DMS 273 (cell line): ENCODE measurements around the gene HTR6.
A peak's percentile ranks its signal among the peaks of the same experiment; 100 is the strongest.

ENCODE experiments used
- DNase-seq: peaks from one replicate; lab custom pipeline; 2025; ENCODE audit not compliant: unreplicated experiment; lab: John Stamatoyannopoulos, UW

The HTR6 gene

GRCh38 chr1:19656134-19656779, 8.4 kb upstream of the HTR6 start:
- no peak for DNase-seq

DNA sequence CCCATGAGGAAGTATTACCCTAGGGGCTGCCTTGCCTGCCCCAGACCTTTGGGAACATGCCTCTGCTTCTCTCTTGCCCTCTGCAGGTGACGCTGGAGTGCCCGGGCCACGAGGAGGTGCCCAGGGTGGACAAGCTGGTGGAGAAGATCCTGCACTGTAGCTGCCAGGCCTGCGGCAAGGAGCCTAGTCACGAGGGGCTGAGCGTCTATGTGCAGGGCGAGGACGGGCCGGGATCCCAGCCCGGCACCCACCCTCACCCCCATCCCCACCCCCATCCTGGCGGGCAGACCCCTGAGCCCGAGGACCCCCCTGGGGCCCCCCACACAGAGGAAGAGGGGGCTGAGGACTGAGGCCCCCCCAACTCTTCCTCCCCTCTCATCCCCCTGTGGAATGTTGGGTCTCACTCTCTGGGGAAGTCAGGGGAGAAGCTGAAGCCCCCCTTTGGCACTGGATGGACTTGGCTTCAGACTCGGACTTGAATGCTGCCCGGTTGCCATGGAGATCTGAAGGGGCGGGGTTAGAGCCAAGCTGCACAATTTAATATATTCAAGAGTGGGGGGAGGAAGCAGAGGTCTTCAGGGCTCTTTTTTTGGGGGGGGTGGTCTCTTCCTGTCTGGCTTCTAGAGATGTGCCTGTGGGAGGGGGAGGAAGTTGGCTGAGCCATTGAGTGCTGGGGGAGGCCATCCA, 7.8 kb upstream of the HTR6 start:
- peak; percentile 49 for DNase-seq

- DNase-seq: no peak
Measured at GRCh38 chr1:19657511-19657910, 7.2 kb upstream of the HTR6 start.

GRCh38 chr1:19658186-19658585, 6.5 kb upstream of the HTR6 start:
- DNase-seq: no peak

- DNase-seq: peak; percentile 69
Measured at GRCh38 chr1:19661721-19662228, 2.9 kb upstream of the HTR6 start.

GRCh38 chr1:19662313-19662712, 2.4 kb upstream of the HTR6 start:
- no peak for DNase-seq

DNA sequence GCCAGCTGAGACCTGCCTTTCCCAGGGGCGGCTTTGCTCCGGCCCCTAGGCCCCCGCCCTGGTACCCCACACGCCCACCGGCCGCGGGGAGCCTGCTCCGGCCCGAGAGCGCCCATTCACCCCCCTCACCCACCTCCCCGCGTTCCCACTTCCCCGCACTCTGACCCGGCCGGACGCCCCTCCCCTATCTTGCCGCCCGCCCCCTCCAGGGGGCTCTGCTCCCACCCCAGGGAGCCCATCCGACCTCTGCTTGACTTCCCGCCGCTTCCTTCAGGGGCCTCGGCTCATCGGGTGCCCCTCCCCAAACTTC, 466 bp downstream of the HTR6 start:
- no peak for DNase-seq

- no peak for DNase-seq
Measured at GRCh38 chr1:19665496-19666465, 1.1 kb downstream of the HTR6 start.

DNA sequence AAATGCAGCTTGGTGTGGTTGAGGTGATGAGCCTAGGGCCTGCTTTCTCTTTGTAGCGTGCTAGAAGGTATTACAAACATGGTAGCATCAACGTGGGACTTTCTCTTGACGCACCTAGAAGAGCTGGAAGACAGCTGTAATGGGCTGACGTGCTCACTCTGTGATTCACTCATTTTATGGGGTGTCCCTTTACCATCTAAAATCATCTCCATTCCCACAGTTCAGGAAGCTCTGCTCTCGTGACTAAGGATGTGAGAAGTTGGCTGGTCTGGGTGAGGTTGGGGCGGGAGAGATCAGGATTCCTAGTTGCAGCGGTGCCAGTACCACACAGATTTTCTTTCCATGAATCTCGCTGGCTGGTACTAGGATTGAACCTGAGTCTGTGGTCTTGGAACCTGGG, 4.2 kb downstream of the HTR6 start:
- no peak for DNase-seq

DNA sequence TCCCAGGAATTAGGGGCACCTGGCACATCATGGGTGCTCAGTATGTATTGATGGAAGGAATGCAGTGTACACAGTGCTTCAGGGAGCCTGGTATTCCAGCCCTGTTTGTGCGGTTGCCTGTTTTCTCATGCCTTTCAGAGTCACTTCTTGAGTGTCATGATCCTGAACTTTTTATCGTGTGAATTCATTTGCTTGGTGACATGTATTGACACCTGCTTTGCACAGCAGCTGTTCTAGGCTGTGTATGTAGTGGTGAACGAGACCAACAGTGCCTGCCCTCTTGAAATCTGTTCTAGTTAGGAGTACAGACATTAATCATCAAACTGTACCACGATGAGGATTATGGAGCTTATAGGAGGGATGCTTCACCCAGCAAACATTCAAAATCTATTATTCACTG, 6.1 kb downstream of the HTR6 start:
- no peak for DNase-seq

GRCh38 chr1:19672237-19672636, 7.6 kb downstream of the HTR6 start:
- no peak for DNase-seq

DNA sequence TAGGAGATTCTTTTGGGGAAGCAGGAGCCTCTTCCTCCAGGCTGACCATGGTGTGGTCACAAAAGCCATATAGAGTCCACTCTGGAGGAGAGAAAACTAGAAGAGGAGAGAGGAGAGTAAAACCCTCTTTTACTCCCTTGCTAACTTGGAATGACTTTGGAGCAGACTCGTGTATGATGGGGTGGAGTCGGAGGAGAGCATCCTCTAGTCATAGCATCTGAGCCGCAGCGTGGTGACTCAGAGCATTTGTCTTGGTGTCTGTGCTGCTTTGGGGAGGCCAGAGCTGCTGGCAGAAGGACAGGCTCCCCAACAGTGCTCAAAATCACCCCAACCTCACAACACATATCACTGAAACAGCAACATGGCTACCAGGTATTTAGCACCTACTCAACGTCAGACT, 11.1 kb downstream of the HTR6 start:
- DNase-seq: no peak

DNA sequence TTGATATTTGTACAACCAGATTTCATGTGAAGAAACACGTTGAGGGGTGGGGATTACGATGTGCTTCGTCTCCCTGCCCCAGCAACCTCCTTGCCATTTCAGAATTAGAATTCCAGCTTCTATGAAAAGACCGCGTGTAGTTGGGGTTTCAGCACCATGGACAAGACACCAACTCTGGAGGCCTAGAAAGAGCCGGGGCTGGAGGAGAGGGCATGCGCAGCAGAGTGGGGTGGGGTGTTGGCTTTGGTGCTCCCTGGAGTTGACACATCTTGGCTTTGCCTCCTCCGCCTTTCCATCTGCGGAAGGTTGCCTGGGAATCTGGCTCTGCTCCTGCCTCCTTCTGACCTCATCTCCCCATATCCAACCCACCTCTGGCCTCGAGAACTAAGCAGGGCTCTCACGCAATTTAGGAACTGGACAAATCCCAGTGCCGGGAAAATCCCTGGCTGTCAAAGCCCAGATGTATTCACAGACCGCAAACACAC, 11.8 kb downstream of the HTR6 start:
- peak; percentile 34 for DNase-seq

- DNase-seq: no peak
Measured at GRCh38 chr1:19678493-19678892, 13.8 kb downstream of the HTR6 start.

- DNase-seq: no peak
Measured at GRCh38 chr1:19678931-19679453, 14.3 kb downstream of the HTR6 start.

GRCh38 chr1:19679691-19680090, 15.0 kb downstream of the HTR6 start:
- DNase-seq: no peak

- no peak for DNase-seq
Measured at GRCh38 chr1:19680644-19681043, 16.0 kb downstream of the HTR6 start.

DNA sequence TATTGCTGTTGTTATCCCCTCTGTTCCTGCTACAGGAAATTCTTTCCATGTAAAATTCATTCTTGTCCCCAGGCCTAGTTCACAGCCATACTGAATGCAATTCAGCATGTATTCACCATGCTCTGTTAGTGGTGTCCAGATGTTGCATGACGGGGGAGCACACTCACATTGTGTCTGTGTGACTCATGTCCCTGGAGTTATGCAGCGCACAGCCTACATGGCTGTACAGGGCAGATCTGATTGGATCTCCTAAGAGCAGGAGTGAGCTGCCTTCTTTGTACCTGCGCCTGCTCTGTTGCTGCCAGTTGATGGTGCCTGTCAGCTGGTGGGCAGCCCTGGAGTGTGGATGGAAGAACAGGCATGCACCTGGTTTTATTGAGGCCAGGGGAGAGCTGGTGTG, 17.6 kb downstream of the HTR6 start:
- DNase-seq: peak; percentile 44

DNA sequence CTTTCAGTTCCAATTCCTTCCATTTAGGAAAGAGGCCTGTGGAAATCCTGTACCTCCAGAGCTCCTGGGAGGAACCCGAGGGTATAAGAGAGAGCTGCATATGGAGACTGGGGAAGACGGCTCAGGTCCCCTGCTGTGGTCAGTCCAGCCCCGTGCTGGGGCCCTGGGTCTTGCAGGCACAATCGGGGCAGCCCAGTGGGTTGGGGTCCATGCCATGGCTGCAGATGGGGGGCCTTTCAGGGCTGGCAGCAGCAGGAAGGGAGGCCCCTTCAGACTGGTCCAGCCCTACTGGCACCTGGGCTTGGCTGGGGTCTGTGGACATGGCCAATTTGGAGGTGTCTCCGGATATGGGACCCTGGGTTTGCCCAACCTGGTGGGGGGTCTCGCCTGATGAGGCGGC, 18.2 kb downstream of the HTR6 start:
- DNase-seq: no peak

- no peak for DNase-seq
Measured at GRCh38 chr1:19683351-19683750, 18.7 kb downstream of the HTR6 start.

- no peak for DNase-seq
Measured at GRCh38 chr1:19684677-19685076, 20.0 kb downstream of the HTR6 start.
